ENCODE measurements around the gene PRPS1.

PRPS1 gene

GRCh38 chrX:107627838-107628661, at the start of gene PRPS1:
PRPS1 (plus strand) TSS chrX:107628510; CDS start chrX:107628629, 119 bp downstream.
- no peak for TF ChIP-seq CTCF (IDR thresholded peaks at IDR 0.05; ENCODE audit: borderline replicate concordance, control extremely low read depth, extremely low read depth, insufficient read depth, missing control alignments)
- in situ Hi-C loops (cut with MboI; ENCODE audit: low sequenced_read_pairs, unreplicated experiment), result no loop called here
- DNase-seq (ENCODE audit: low spot score), result peak; percentile 88

DNA sequence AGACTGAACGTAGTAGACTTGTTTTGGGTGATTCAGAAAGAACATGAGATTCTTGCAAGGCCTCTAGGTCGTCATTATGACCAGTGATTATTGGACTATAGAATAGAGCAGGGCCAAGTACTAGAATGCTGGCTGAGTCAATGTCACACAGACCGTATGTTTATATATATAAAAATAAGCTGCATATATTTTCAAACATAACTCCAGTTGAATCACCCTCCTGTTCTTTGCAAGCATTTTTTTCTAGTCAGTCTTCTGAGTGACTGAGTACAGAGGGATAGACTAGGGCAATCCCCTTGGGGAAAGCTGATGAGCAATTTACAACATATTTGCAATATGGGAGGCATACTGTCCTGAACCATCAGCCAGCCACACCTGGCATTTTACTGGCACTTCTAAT, 48.4 kb upstream of the PRPS1 start:
- no peak for DNase-seq (ENCODE audit: low spot score)
- in situ Hi-C loops (cut with MboI; ENCODE audit: low sequenced_read_pairs, unreplicated experiment), result no loop called here
- TF ChIP-seq CTCF (IDR thresholded peaks at IDR 0.05; ENCODE audit: borderline replicate concordance, control extremely low read depth, extremely low read depth, insufficient read depth, missing control alignments), result no peak

GRCh38 chrX:107581923-107582322, 46.4 kb upstream of the PRPS1 start:
- TF ChIP-seq CTCF (IDR thresholded peaks at IDR 0.05; ENCODE audit: borderline replicate concordance, control extremely low read depth, extremely low read depth, insufficient read depth, missing control alignments), result no peak
- DNase-seq (ENCODE audit: low spot score), result no peak
- in situ Hi-C loops (cut with MboI; ENCODE audit: low sequenced_read_pairs, unreplicated experiment), result no loop called here

GRCh38 chrX:107589243-107589642, 39.1 kb upstream of the PRPS1 start:
- no peak for TF ChIP-seq CTCF (IDR thresholded peaks at IDR 0.05; ENCODE audit: borderline replicate concordance, control extremely low read depth, extremely low read depth, insufficient read depth, missing control alignments)
- DNase-seq (ENCODE audit: low spot score), result no peak
- in situ Hi-C loops (cut with MboI; ENCODE audit: low sequenced_read_pairs, unreplicated experiment), result no loop called here

DNA sequence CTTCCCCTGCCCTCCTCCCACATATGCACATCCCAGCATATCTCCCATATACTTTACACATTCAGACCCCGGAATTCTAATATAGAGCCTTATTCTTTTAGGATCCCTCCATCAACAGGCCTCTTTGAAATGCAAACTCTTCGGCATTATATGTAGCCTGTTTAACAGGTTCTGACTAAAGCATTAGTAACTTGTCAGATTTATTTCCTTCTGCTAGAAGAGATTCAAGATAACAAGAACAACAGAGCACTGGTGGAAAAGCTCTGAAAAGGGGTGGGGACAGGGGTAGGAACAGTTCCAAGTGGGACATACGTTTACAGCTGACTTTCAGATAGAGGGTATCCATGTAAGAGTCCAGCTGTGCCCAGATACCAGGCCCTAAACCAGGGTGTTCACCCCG, 31.7 kb upstream of the PRPS1 start:
- in situ Hi-C loops (cut with MboI; ENCODE audit: low sequenced_read_pairs, unreplicated experiment), result no loop called here
- DNase-seq (ENCODE audit: low spot score), result no peak
- no peak for TF ChIP-seq CTCF (IDR thresholded peaks at IDR 0.05; ENCODE audit: borderline replicate concordance, control extremely low read depth, extremely low read depth, insufficient read depth, missing control alignments)

DNA sequence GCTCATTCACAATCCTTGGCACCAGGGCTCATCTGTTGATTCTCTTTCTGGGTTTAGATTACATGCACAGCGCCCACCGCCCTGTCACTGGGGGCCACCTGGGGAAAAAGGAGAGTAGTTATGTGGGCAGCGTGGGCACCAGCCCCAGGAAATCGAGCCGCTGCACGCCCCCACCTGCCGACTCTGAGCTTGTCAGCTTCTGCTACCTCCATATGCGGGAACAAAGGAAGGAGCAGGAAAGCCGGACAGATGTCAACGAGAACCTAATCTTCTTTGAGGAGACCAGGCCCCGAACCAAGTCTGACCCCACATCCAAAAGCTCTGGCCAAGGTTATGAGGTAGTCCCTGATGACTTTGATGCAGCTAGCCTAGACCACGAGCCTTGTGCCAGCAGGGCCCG, 31.0 kb upstream of the PRPS1 start:
- in situ Hi-C loops (cut with MboI; ENCODE audit: low sequenced_read_pairs, unreplicated experiment), result no loop called here
- peak; percentile 1 for DNase-seq (ENCODE audit: low spot score)
- TF ChIP-seq CTCF (IDR thresholded peaks at IDR 0.05; ENCODE audit: borderline replicate concordance, control extremely low read depth, extremely low read depth, insufficient read depth, missing control alignments), result no peak

Data from GM13976 (cell line).